IMR-90 (cell line): ENCODE measurements around the gene FASLG. TPM values are rescaled to one million over a fixed set of nuclear protein-coding genes. Genes with fewer than 3 reads are reported as not detected.

Experiments
- ATAC-seq: fragments of 200-7000 bp; cut with Tn5 transposase; 2 replicates; pipeline ENCODE4 v1.9.1; 2020; ENCODE audit warnings: low read depth, mild to moderate bottlenecking, moderate library complexity
- BruUV-seq: library from RNA; stranded (reverse); fragments of 400-500 nt; replicated peaks from 2 replicates; lab custom pipeline; 2021; lab: Mats Ljungman, UMichigan
- CTCF ChIA-PET: fragments of 300-600 bp; formaldehyde crosslinking; extraction: SDS; loops from one replicate; lab custom pipeline; 2021; ENCODE audit warnings: antibody characterized with exemption; lab: Yijun Ruan, JAX
- POLR2A ChIA-PET: fragments of 300-600 bp; sonication (Branson Sonifier 250); formaldehyde crosslinking; loops from one replicate; lab custom pipeline; 2022; ENCODE audit warnings: antibody characterized with exemption; ENCODE audit not compliant: unreplicated experiment; lab: Charles Lee
- DNase-seq: peaks from one replicate; pipeline ENCODE4 v3.0.0; 2013
- H2AFZ ChIP-seq: replicated peaks from 2 replicates; pipeline ENCODE3; 2013; ENCODE audit warnings: low read length, mild to moderate bottlenecking; ENCODE audit not compliant: poor library complexity
- H2AK5ac ChIP-seq: 2 replicates; pipeline ENCODE4 v1.6.1; 2013; ENCODE audit warnings: low read depth, low read length, inconsistent platforms
- H2AK9ac ChIP-seq: replicated peaks from 2 replicates; pipeline ENCODE3; 2013; ENCODE audit warnings: mild to moderate bottlenecking, low read depth, low read length, moderate library complexity; ENCODE audit not compliant: poor library complexity
- H2BK120ac ChIP-seq: 2 replicates; pipeline ENCODE4 v1.6.1; 2013; ENCODE audit warnings: low read depth, low read length, inconsistent platforms
- H2BK15ac ChIP-seq: 3 replicates; pipeline ENCODE4 v1.6.1; 2013; ENCODE audit warnings: low read depth, low read length, inconsistent platforms
- H2BK20ac ChIP-seq: 2 replicates; pipeline ENCODE4 v1.6.1; 2013; ENCODE audit warnings: low read depth, mild to moderate bottlenecking, inconsistent platforms, low read length, moderate library complexity
- H2BK5ac ChIP-seq: 2 replicates; pipeline ENCODE4 v1.6.1; 2013; ENCODE audit warnings: mild to moderate bottlenecking, low read depth, low read length, inconsistent platforms; ENCODE audit not compliant: poor library complexity, severe bottlenecking
- H3K14ac ChIP-seq: replicated peaks from 2 replicates; pipeline ENCODE4 v1.6.1; 2013; ENCODE audit warnings: low read depth, low read length, inconsistent platforms
- H3K18ac ChIP-seq: 2 replicates; pipeline ENCODE4 v1.6.1; 2013; ENCODE audit warnings: low read depth, low read length, control low read depth
- H3K23ac ChIP-seq: 2 replicates; pipeline ENCODE4 v1.6.1; 2013; ENCODE audit warnings: low read depth, low read length, inconsistent platforms
- H3K27ac ChIP-seq: 2 replicates; pipeline ENCODE4 v1.5.1; 2013; ENCODE audit warnings: mild to moderate bottlenecking, control low read depth, low read length; ENCODE audit not compliant: insufficient read depth
- H3K27me3 ChIP-seq: 2 replicates; pipeline ENCODE4 v1.6.1; 2013; ENCODE audit warnings: low read length; ENCODE audit not compliant: control insufficient read depth, insufficient read depth
- H3K36me3 ChIP-seq: 2 replicates; pipeline ENCODE4 v1.6.1; 2013; ENCODE audit warnings: low read length, mixed read lengths; ENCODE audit not compliant: control insufficient read depth, insufficient read depth
- H3K4ac ChIP-seq: 2 replicates; pipeline ENCODE4 v1.6.1; 2013; ENCODE audit warnings: low read depth, low read length, inconsistent platforms
- H3K4me1 ChIP-seq: 2 replicates; pipeline ENCODE4 v1.6.1; 2013; ENCODE audit warnings: low read length, mixed read lengths; ENCODE audit not compliant: control insufficient read depth, insufficient read depth
- H3K4me2 ChIP-seq: 2 replicates; pipeline ENCODE4 v1.6.1; 2013; ENCODE audit warnings: low read depth, mild to moderate bottlenecking, control low read depth, low read length, moderate library complexity
- H3K4me3 ChIP-seq: 2 replicates; pipeline ENCODE4 v1.5.1; 2013; ENCODE audit warnings: low read depth, mild to moderate bottlenecking, control low read depth, low read length, moderate library complexity; ENCODE audit not compliant: insufficient read depth
- H3K56ac ChIP-seq: 2 replicates; pipeline ENCODE4 v1.6.1; 2013; ENCODE audit warnings: low read length, inconsistent platforms; ENCODE audit not compliant: insufficient read depth; ENCODE audit errors: extremely low read depth
- H3K79me1 ChIP-seq, 2 experiments: 2 replicates each; pipeline ENCODE4 v1.6.1; 2013; ENCODE audit warnings: low read length in 2 of 2, inconsistent platforms in 1 of 2, low read depth in 1 of 2
- H3K9ac ChIP-seq: 2 replicates; pipeline ENCODE4 v1.6.1; 2013; ENCODE audit warnings: low read depth, low read length, control low read depth
- H3K9me1 ChIP-seq: 2 replicates; pipeline ENCODE4 v1.6.1; 2013; ENCODE audit warnings: low read length, inconsistent platforms; ENCODE audit not compliant: insufficient read depth
- H3K9me3 ChIP-seq: 2 replicates; pipeline ENCODE4 v1.6.1; 2013; ENCODE audit warnings: low read length; ENCODE audit not compliant: control insufficient read depth, insufficient read depth
- H4K20me1 ChIP-seq: 2 replicates; pipeline ENCODE4 v1.6.1; 2013; ENCODE audit warnings: low read length, inconsistent platforms; ENCODE audit not compliant: insufficient read depth
- H4K5ac ChIP-seq: 2 replicates; pipeline ENCODE4 v1.6.1; 2013; ENCODE audit warnings: mild to moderate bottlenecking, low read depth, low read length, control low read depth
- H4K8ac ChIP-seq, 2 experiments: 2 replicates each; pipeline ENCODE4 v1.6.1; 2013; ENCODE audit warnings: low read depth in 2 of 2, low read length in 2 of 2, control low read depth in 1 of 2, inconsistent platforms in 1 of 2
- H4K91ac ChIP-seq: 2 replicates; pipeline ENCODE4 v1.6.1; 2013; ENCODE audit warnings: low read depth, low read length, inconsistent platforms; ENCODE audit not compliant: insufficient read depth
- CEBPB ChIP-seq: IDR thresholded peaks from 2 replicates; pipeline ENCODE4 v1.6.1; 2012; ENCODE audit warnings: low read depth, low read length, improper control_type of control experiment
- CHD1 ChIP-seq: IDR thresholded peaks from 2 replicates; pipeline ENCODE4 v1.6.1; 2012; ENCODE audit warnings: low read depth, low read length, improper control_type of control experiment
- MAFK ChIP-seq: IDR thresholded peaks from 2 replicates; pipeline ENCODE4 v1.6.1; 2012; ENCODE audit warnings: low read depth, low read length, improper control_type of control experiment
- MAZ ChIP-seq: IDR thresholded peaks from 2 replicates; pipeline ENCODE4 v1.6.1; 2012; ENCODE audit warnings: low read depth, mild to moderate bottlenecking, low read length, improper control_type of control experiment, moderate library complexity, borderline replicate concordance
- MXI1 ChIP-seq: IDR thresholded peaks from 2 replicates; pipeline ENCODE4 v1.6.1; 2012; ENCODE audit warnings: low read depth, mild to moderate bottlenecking, low read length, moderate library complexity, borderline replicate concordance
- NFE2L2 ChIP-seq: fragments of 150-350 bp; IDR thresholded peaks from 2 replicates; pipeline ENCODE4 v1.6.1; 2016; ENCODE audit warnings: low read depth, mild to moderate bottlenecking, low read length
- POLR2A ChIP-seq: IDR thresholded peaks from 2 replicates; pipeline ENCODE4 v1.6.1; 2012; ENCODE audit warnings: mild to moderate bottlenecking, low read depth, low read length
- RFX5 ChIP-seq: IDR thresholded peaks from 2 replicates; pipeline ENCODE4 v1.8.0; 2012; ENCODE audit warnings: low read depth, mild to moderate bottlenecking, low read length, moderate library complexity
- SMC3 ChIP-seq: fragments of 150-350 bp; IDR thresholded peaks from 2 replicates; pipeline ENCODE4 v1.6.1; 2016; ENCODE audit warnings: low read depth, mild to moderate bottlenecking, antibody characterized with exemption, low read length, moderate library complexity
- WGBS, 2 experiments: methylation state at CpG; one replicate each; pipeline versions ENCODE4 v1.1.5 to v1.1.7; 2013; ENCODE audit warnings: missing lambda C conversion rate in 2 of 2; ENCODE audit not compliant: insufficient read length in 1 of 2; ENCODE audit errors: extremely low coverage in 2 of 2; 5-methylcytosine and 5-hydroxymethylcytosine counted together
- dilution Hi-C: fragments of 300-500 bp; cut with HindIII; formaldehyde crosslinking; loops from one replicate; pipeline ENCODE4 v1.14.3; 2018; ENCODE audit warnings: low sequenced_read_pairs; ENCODE audit not compliant: unreplicated experiment
- in situ Hi-C: fragments of 300-500 bp; cut with MboI; formaldehyde crosslinking; loops from 3 replicates; pipeline ENCODE4 v1.14.3; 2019; ENCODE audit warnings: low sequenced_read_pairs, inconsistent platforms, mixed read lengths
- intact Hi-C: fragments of 100-400 bp; cut with micrococcal nuclease; formaldehyde crosslinking; loops from 2 replicates; pipeline ENCODE4 v1.10.0; 2022
- polyA plus RNA-seq, 3 experiments: library from polyadenylated mRNA; depleted of rRNA; stranded (reverse); fragments of >200 nt; gene quantifications; 2 replicates each; pipeline ENCODE4 v1.2.3, GENCODE V29; 2012; ENCODE audit warnings: low replicate concordance in 1 of 3
- total RNA-seq: library from RNA; depleted of rRNA; stranded (reverse); fragments of >200 nt; gene quantifications from 2 replicates; pipeline ENCODE4 v1.2.3, GENCODE V29; 2012
- TF ChIP-seq, protein P1 (sequence below): conservative IDR thresholded peaks from 2 replicates; pipeline ENCODE4 v1.5.1; 2012; ENCODE audit warnings: mild to moderate bottlenecking, low read depth, low read length, improper control_type of control experiment
- TF ChIP-seq, protein P2 (sequence below): fragments of 150-350 bp; IDR thresholded peaks from 2 replicates; pipeline ENCODE4 v1.6.1; 2017; ENCODE audit warnings: mild to moderate bottlenecking, antibody characterized with exemption, low read length, low read depth

The FASLG gene
- total and polyA plus RNA-seq, 2 of the 4 experiments (the other 2 are of a cell fraction): 0.14 to 0.18 TPM

DNA sequence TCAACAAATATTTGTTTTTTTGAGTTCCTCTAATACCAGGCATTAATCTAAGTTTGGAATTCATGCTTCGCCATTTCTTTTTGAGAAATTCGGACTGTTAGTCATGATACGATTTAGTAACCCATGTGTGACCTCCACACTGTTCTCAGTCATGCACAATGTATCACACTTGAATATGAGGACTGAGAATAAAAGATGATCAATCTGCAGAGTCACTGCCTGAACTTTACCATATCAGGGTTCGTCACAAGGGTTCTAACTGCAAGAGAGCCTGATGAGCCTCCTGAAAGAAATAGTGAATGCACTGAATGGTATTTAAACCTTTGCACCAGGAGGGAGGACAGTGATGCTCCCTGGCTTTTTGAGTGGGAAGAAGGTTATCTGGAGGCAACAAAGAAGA, 10.9 kb upstream of the FASLG start:
- dilution Hi-C loops: no loop called here
- no peak overlapping the region for H2AFZ ChIP-seq
- no peak overlapping the region for H2AK5ac ChIP-seq
- WGBS, 2 experiments: no CpG with 5 or more reads among the region's 4 CpGs
- no peak overlapping the region for H2AK9ac ChIP-seq
- no peak overlapping the region for H2BK15ac ChIP-seq
- H4K8ac ChIP-seq: no peak overlapping the region
- ChIA-PET POLR2A (no interaction called here), CTCF (no interaction called here)
- H3K4me2 ChIP-seq: no peak overlapping the region
- H3K4me3 ChIP-seq: no peak overlapping the region
- in situ Hi-C loops: no loop called here
- H2BK20ac ChIP-seq: no peak overlapping the region
- no TSS peak for BruUV-seq
- peaks cover 10% of the 10 kb centered on the region for H3K4me1 ChIP-seq
- H3K36me3 ChIP-seq: no peaks in the 10 kb centered on the region
- H3K9me3 ChIP-seq: no peaks in the 10 kb centered on the region
- H4K91ac ChIP-seq: no peak overlapping the region
- no peak overlapping the region for H3K23ac ChIP-seq
- H3K27me3 ChIP-seq: no peaks in the 10 kb centered on the region
- no peak overlapping the region for H2BK5ac ChIP-seq
- H2BK120ac ChIP-seq: no peak overlapping the region
- ATAC-seq (no peak), DNase-seq (no peak)
- H3K14ac ChIP-seq: no peak overlapping the region
- peaks cover 5% of the 10 kb centered on the region for H3K9me1 ChIP-seq
- intact Hi-C loops: no loop called here
- H4K5ac ChIP-seq: no peak overlapping the region
- H3K9ac ChIP-seq: no peak overlapping the region
- no peak overlapping the region for H3K56ac ChIP-seq
- no peaks in the 10 kb centered on the region for H4K20me1 ChIP-seq
- no peak overlapping the region for H3K4ac ChIP-seq
- H3K79me1 ChIP-seq: no peaks in the 10 kb centered on the region
- H3K27ac ChIP-seq: no peak overlapping the region
- no peak for TF ChIP-seq SMC3
- no peak for TF ChIP-seq CHD1
- TF ChIP-seq CEBPB: no peak
- no peak for TF ChIP-seq RFX5
- no peak for TF ChIP-seq NFE2L2
- TF ChIP-seq, protein P1, sequence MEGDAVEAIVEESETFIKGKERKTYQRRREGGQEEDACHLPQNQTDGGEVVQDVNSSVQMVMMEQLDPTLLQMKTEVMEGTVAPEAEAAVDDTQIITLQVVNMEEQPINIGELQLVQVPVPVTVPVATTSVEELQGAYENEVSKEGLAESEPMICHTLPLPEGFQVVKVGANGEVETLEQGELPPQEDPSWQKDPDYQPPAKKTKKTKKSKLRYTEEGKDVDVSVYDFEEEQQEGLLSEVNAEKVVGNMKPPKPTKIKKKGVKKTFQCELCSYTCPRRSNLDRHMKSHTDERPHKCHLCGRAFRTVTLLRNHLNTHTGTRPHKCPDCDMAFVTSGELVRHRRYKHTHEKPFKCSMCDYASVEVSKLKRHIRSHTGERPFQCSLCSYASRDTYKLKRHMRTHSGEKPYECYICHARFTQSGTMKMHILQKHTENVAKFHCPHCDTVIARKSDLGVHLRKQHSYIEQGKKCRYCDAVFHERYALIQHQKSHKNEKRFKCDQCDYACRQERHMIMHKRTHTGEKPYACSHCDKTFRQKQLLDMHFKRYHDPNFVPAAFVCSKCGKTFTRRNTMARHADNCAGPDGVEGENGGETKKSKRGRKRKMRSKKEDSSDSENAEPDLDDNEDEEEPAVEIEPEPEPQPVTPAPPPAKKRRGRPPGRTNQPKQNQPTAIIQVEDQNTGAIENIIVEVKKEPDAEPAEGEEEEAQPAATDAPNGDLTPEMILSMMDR: no peak
- TF ChIP-seq MXI1: no peak
- TF ChIP-seq, protein P2, sequence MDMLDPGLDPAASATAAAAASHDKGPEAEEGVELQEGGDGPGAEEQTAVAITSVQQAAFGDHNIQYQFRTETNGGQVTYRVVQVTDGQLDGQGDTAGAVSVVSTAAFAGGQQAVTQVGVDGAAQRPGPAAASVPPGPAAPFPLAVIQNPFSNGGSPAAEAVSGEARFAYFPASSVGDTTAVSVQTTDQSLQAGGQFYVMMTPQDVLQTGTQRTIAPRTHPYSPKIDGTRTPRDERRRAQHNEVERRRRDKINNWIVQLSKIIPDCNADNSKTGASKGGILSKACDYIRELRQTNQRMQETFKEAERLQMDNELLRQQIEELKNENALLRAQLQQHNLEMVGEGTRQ: no peak
- no peak for TF ChIP-seq MAFK
- no peak for TF ChIP-seq POLR2A
- no peak for TF ChIP-seq MAZ
- H3K18ac ChIP-seq: no peak overlapping the region
